Head of caudate nucleus (tissue), 42 donors: ENCODE results near the gene GATAD2B.
A peak's percentile ranks its signal among the peaks of the same experiment; 100 is the strongest.
"Not testable (repeated sequence)": the region's sequence is repeated elsewhere in the genome, so short reads cannot be mapped to it uniquely, and the experiment has no call there.

Source experiments
- DNase-seq, 42 donors: peaks; one replicate each; pipeline versions ENCODE4 v3.0.0 to v3.0.0-alpha.2; 2020 to 2021; ENCODE audit warnings: mixed read lengths in 7 of 42
- intact Hi-C: fragments of 100-400 bp; cut with DNase I; formaldehyde crosslinking; loops from one replicate; pipeline ENCODE4 v1.15.0; 2022

Gene GATAD2B

DNA sequence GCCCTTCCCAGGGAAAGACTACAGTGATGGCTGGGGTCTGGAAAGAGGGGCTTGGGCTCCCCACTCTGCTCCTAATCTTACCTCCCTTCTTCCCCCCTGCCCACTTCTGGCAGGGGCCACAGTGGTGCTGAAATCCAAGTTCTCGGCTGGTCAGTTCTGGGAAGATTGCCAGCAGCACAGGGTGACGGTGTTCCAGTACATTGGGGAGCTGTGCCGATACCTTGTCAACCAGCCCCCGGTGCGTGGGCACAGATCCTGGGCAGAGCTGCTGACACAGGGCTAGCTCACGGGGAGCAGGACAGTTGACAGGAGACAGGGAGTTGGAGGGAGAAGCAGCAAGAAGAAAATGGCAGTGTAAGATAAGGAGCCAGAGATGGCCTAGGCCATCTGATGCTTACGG is 145.1 kb downstream of the GATAD2B start:
- intact Hi-C loops, result no loop called here
- peak in 12 of 42 donors; percentile 31 to 70 (median 48) for DNase-seq

- intact Hi-C loops, result no loop called here
These were observed 145.9 kb downstream of the GATAD2B start for GRCh38 chr1:153776845-153777370.

DNA sequence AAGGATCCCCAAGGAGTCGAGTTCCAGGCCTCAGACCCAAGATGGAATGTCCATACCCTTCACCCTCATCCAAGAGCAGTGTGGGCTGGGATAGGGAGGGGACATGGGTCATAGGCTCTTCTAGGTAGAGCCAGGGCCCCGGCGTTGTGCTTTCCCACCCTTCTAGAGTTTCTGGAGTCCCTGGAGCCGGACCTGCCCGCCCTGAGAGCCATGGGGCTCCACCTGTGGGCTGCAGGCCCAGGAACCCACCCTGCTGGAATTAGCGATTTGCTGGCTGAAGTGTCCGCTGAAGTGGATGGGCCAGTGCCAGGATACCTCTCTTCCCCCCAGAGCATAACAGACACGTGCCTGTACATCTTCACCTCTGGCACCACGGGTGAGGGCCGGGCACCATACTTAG is 146.4 kb downstream of the GATAD2B start:
- intact Hi-C loops, result no loop called here
- DNase-seq, result no peak

More at GRCh38 chr1:153776845-153777370, 145.9 kb downstream of the GATAD2B start:
- DNase-seq, result no peak

DNA sequence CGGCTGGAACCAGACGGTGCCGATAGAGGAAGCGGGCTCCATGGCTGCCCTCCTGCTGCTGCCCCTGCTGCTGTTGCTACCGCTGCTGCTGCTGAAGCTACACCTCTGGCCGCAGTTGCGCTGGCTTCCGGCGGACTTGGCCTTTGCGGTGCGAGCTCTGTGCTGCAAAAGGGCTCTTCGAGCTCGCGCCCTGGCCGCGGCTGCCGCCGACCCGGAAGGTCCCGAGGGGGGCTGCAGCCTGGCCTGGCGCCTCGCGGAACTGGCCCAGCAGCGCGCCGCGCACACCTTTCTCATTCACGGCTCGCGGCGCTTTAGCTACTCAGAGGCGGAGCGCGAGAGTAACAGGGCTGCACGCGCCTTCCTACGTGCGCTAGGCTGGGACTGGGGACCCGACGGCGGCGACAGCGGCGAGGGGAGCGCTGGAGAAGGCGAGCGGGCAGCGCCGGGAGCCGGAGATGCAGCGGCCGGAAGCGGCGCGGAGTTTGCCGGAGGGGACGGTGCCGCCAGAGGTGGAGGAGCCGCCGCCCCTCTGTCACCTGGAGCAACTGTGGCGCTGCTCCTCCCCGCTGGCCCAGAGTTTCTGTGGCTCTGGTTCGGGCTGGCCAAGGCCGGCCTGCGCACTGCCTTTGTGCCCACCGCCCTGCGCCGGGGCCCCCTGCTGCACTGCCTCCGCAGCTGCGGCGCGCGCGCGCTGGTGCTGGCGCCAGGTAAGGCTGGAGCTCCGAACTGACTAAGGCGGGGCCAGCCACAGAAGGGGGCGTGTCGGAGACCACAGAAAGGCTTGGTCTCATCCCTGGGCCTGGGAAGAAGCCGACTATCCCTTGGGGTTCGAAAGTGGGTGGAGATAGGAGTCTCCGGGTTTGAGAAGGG is 147.1 kb downstream of the GATAD2B start:
- DNase-seq, result peak in 26 of 42 donors; percentile 21 to 71 (median 47)
- intact Hi-C loops, result no loop called here

DNA sequence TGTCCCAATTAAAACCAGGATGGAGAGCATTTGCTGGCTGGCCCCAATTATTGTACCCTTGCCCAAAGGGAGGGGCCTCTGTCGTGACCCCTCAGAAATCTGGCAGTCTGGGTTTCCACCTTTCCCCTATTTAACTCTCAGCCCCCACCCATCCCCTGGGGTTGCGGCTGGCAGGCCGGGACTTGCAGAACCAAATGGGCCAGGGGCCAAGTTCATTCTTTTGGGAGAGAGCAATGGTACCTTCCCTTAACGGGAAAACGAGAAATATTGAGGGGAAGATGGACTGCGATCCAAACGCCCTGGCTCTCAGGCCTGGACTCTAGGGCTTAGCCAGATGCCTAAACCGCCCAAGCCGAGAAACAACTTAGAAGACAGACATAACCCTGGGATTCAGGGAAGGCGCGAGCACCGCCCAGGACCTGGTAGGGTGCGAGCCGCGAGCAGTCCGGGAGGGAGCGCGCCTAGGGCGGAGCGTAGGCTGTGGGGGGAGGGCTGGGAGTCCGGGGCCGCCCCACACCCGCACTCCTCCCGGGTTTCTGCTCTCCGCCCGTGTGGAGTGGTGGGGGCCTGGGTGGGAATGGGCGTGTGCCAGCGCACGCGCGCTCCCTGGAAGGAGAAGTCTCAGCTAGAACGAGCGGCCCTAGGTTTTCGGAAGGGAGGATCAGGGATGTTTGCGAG is 147.9 kb downstream of the GATAD2B start, which contains the start of gene SLC27A3:
Gene SLC27A3, plus strand, starts transcription at position 628 of the 678 bp plus-strand sequence. CDS start 91 bp downstream, outside the sequence.
- intact Hi-C loops, result no loop called here
- peak in 40 of 42 donors; percentile 47 to 88 (median 70) for DNase-seq

- intact Hi-C loops, result no loop called here
- no peak for DNase-seq
These were observed 148.7 kb downstream of the GATAD2B start for GRCh38 chr1:153774026-153774595.

- intact Hi-C loops, result no loop called here
- no peak for DNase-seq
These were observed 149.5 kb downstream of the GATAD2B start for GRCh38 chr1:153773096-153773921.

DNA sequence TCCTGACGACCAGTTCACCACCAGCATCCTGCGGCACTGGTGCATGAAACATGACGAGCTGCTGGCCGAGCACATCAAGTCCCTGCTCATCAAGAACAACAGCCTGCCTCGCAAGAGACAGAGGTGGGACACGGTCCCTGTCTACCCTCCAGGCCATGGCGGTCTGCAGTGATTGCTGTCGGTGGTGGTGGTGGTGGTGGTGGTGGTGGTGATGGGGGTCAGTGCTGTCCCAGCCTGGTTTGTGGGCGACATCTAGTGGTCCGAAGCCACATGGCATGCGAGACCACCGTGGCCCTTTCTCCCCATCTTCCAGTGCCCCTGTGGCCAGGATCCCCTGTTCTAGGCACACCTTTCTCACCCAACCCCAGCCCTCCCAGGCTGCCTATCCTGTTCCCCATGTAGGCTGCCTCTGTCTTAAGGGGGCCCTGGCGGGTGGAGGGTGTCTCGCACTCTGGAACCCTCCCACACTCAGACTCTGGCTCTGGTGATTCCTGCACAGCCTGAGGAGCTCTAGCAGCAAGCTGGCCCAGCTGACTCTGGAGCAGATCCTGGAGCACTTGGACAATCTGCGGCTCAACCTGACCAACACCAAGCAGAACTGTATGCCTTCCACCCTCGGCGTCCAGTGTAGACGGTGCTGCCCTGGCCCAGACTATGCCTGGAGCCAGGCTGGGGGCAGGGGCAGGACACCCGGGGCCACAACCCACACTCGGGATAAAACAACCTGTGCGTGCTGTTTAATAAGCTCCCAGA is 150.8 kb downstream of the GATAD2B start:
- peak in 4 of 42 donors; percentile 33 to 72 (median 42) for DNase-seq
- intact Hi-C loops, result no loop called here

DNA sequence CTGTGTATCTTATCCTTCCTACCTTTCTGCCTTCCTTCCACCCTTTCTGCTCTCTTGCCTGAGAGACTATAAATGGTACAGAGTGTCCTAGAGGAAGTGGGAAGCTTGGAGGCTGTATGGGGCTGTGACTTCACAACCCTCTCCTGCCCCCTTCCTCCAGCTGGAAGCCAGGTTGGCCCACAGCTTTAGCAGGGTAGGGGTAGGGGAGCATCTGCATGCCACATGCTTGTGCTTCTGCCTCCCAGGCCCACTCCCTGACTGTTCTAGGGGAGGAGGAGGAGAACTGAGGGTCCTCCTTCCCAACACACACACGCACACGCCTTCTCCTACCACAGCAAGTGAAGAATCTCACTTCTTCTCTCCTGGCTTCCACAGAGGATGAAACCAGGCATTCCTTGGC is 151.5 kb downstream of the GATAD2B start:
- intact Hi-C loops, result no loop called here

GRCh38 chr1:153770797-153771196 is 152.0 kb downstream of the GATAD2B start:
- DNase-seq, result no peak
- intact Hi-C loops, result no loop called here

More for the DNA sequence above, 151.5 kb downstream of the GATAD2B start:
- DNase-seq, result no peak

DNA sequence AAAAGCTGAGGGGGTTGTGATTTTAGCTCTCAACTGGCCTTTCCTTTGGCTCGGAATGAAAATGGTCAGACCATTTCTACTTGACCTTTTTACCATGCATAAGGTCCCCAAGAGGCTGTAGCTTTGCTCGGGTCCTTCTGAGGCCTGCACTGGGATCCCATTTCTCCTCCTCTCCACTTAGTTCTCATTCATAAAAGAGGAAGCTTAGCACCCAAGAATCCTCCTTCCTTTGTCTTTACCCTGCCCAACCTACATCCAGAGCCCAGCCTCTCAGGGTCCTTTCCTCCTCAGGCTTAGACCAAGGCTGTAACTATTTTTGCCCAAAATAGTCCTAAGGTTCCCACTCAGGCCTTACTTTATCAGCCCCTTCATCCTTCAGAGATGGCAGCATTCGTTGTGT is 153.6 kb downstream of the GATAD2B start:
- intact Hi-C loops, result no loop called here
- no peak for DNase-seq

DNA sequence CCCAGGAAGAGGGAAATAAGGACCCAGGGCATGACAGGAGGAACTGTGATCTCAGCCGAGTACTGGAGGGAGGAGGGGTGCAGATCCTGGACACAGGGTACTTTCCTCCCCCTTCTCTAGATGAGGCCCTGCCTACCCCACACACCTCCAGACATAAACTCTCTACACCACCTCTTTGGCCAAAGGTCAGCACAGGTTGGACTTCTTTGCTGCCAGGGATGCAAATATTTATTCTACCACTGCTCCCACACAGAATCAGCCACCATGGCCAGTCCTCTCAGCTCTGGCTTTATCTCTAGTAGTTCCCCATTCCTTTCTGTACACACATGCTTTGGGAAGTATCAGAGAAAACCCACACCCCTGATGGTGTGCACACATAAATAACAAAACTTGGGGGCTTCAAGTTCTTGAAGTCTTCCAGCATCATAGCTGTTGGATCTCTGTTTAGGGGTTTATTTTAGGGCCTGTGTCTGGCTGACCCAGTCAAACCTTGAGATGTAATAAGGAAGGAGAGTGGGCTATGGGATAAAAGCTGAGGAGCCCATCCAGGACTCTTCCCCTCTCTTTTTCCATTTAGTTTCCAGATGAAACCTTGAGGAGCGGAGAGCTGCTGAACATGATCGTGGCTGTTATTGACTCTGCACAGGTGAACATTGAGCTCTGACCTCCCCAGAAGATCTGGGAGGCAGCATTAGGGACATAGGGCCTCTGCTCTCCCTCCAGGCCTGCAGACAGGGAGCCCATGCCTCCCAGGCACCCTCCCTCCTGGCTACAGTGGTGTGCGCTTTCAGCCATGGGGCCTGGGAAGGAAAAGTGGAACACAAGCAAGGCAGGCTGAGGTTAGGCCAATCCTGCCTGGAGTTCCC is 154.2 kb downstream of the GATAD2B start:
- intact Hi-C loops, result no loop called here
- DNase-seq, result no peak

DNA sequence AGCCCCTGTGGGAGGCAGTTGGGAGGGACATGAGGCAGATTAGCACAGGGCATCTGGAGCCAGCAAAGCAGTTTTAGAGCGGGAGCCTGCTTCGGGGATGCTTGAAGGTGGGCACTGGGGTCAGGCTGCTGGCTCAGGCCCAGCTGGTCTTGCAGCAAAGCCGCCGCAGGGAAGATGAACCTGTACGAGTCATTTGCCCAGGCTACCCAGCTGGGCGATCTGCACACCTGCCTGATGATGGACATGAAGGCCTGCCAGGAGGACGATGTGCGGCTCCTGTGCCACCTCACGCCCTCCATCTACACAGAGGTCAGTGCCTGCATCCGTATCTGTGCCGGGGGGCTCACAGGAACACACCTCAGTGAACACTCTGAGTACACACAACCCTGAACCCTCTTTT is 155.3 kb downstream of the GATAD2B start:
- DNase-seq, result no peak
- intact Hi-C loops, result no loop called here

DNA sequence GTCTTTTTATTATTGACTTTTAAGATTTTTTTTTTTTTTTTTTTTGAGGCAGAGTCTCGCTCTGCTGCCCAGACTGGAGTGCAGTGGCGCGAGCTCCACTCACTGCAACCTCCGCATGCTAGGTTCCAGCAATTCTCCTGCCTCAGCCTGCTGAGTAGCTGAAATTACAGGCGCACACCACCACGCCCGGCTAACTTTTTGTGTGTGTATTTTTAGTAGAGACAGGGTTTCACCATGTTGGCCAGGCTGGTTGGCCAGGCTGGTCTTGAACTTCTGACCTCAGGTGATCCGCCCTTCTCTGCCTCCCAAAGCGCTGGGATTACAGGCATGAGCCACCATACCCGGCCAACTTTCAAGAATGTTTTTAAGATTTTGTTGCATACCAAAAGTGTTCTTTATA is 156.1 kb downstream of the GATAD2B start:
- intact Hi-C loops, DNase-seq: not testable (repeated sequence)

DNA sequence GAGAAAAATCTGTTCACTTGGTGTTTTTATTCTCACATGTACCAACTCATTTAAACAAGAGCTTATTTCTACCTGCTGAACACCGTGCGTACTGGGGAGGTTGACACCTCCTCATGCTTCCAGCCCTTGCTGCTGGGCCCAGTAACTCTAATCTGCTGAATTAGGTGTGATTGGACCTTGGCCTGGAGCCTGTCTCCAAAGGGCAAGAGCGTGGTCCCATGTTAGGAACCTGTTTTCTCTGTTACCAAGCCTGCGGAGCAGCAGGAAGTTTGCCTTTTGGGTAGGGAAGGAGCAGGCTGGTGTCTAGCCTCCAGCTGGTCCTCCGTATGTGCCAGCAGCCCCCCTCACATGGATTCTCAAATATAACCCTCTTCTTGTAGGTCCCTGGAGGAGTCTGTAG is 158.5 kb downstream of the GATAD2B start:
- intact Hi-C loops, result no loop called here
- DNase-seq, result no peak

- intact Hi-C loops, result no loop called here
- peak in 25 of 42 donors; percentile 14 to 75 (median 49) for DNase-seq
These were observed 159.2 kb downstream of the GATAD2B start for GRCh38 chr1:153763365-153764225.
